A673 (cell line): ENCODE data around the gene SLC8A3. TPM values are rescaled to one million over a fixed set of nuclear protein-coding genes. Genes with fewer than 3 reads are reported as not detected.

Experiments used
- BruUV-seq: library from RNA; stranded (reverse); fragments of 400-500 nt; replicated peaks from 2 replicates; lab custom pipeline; 2021; lab: Mats Ljungman, UMichigan
- CTCF ChIA-PET: fragments of 300-600 bp; sonication (Branson Sonifier 250); formaldehyde crosslinking; loops from one replicate; lab custom pipeline; 2022; ENCODE audit warnings: antibody characterized with exemption; lab: Charles Lee
- POLR2A ChIA-PET: fragments of 300-600 bp; sonication (Branson Sonifier 250); formaldehyde crosslinking; loops from one replicate; lab custom pipeline; 2022; ENCODE audit warnings: antibody characterized with exemption; ENCODE audit not compliant: low non-redundant PET; lab: Charles Lee
- DNase-seq: peaks from one replicate; pipeline ENCODE4 v3.0.0-alpha.2; 2015; ENCODE audit warnings: low spot score
- H3K27ac ChIP-seq: fragments of 200-600 bp; sonication (generic); 2 replicates; pipeline ENCODE4 v1.5.1; 2016; ENCODE audit warnings: mixed run types, low read depth, mild to moderate bottlenecking, mixed read lengths, antibody characterized with exemption, low read length; ENCODE audit not compliant: poor library complexity, severe bottlenecking
- H3K27me3 ChIP-seq: fragments of 200-600 bp; sonication (generic); replicated peaks from 2 replicates; pipeline ENCODE4 v1.6.1; 2017; ENCODE audit warnings: mixed run types, low read depth, mild to moderate bottlenecking, mixed read lengths, antibody characterized with exemption, low read length; ENCODE audit not compliant: insufficient read depth, poor library complexity
- H3K36me3 ChIP-seq: fragments of 200-600 bp; sonication (generic); 2 replicates; pipeline ENCODE4 v1.6.1; 2016; ENCODE audit warnings: mixed run types, mild to moderate bottlenecking, mixed read lengths, antibody characterized with exemption, low read length; ENCODE audit not compliant: insufficient read depth, poor library complexity, severe bottlenecking
- H3K4me1 ChIP-seq: fragments of 200-600 bp; sonication (generic); 2 replicates; pipeline ENCODE4 v1.6.1; 2017; ENCODE audit warnings: mixed run types, mild to moderate bottlenecking, mixed read lengths, antibody characterized with exemption, low read length; ENCODE audit not compliant: insufficient read depth, poor library complexity, severe bottlenecking
- H3K4me3 ChIP-seq: fragments of 200-600 bp; sonication (generic); 2 replicates; pipeline ENCODE4 v1.5.1; 2016; ENCODE audit warnings: low read depth, mixed run types, mild to moderate bottlenecking, mixed read lengths, low read length; ENCODE audit not compliant: poor library complexity, severe bottlenecking
- H3K9me3 ChIP-seq: fragments of 200-600 bp; sonication (generic); 2 replicates; pipeline ENCODE4 v1.6.1; 2016; ENCODE audit warnings: mixed run types, low read depth, mild to moderate bottlenecking, mixed read lengths, antibody characterized with exemption, low read length; ENCODE audit not compliant: poor library complexity, severe bottlenecking
- CTCF ChIP-seq: fragments of 300-800, 200-600 bp; sonication (generic); conservative IDR thresholded peaks from 2 replicates; pipeline ENCODE4 v1.5.1; 2017; ENCODE audit warnings: low read depth, mild to moderate bottlenecking, antibody characterized with exemption, low read length, moderate library complexity, mixed read lengths
- EZH2 ChIP-seq: fragments of 200-600 bp; sonication (generic); IDR thresholded peaks from 2 replicates; pipeline ENCODE4 v1.6.1; 2017; ENCODE audit warnings: borderline replicate concordance, low read depth, mild to moderate bottlenecking, mixed read lengths, antibody characterized with exemption, low read length; ENCODE audit not compliant: poor library complexity, severe bottlenecking
- intact Hi-C: fragments of 100-400 bp; cut with micrococcal nuclease; formaldehyde crosslinking; loops from one replicate; pipeline ENCODE4 v1.10.0; 2022; ENCODE audit not compliant: unreplicated experiment
- total RNA-seq: library from RNA; stranded (reverse); gene quantifications from 2 replicates; pipeline ENCODE4 v1.2.3, GENCODE V29; 2021

SLC8A3 gene
- total RNA-seq, 1 experiment from 2014 or later, result not detected

- DNase-seq, result no peak
- ChIA-PET POLR2A (no interaction called here), CTCF (no interaction called here)
- Histone ChIP-seq H3K27ac (no peak overlapping the region), H3K4me3 (no peak overlapping the region), H3K9me3 (no peaks in the 10 kb centered on the region), H3K4me1 (no peaks in the 10 kb centered on the region), H3K36me3 (no peaks in the 10 kb centered on the region), H3K27me3 (peaks cover 8% of the 10 kb centered on the region)
- BruUV-seq, result no TSS peak
- TF ChIP-seq CTCF (no peak), EZH2 (no peak)
- intact Hi-C loops, result no loop called here
These were observed 138.6 kb downstream of the SLC8A3 start for GRCh38 chr14:70050136-70050535.

DNA sequence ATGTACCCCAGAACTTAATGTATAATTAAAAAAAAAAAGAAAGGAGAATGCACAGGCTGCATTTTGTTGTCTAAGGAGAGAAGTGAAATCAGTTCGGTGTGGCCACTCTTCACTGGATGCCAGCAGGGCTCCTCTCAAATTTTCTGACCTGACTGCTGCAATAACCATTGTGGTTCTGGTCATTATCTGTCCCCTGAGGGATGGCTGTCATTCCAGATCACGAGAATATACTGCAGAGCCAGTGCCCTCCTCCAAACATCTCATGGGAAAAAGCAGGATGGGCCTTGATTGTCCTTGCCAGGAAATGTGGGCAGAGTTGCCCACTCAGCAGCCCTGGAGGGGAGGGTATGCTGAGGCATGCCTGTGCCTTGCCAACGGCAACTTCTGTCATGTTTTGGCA, 139.1 kb downstream of the SLC8A3 start:
- no TSS peak for BruUV-seq
- Histone ChIP-seq H3K27ac (no peak overlapping the region), H3K27me3 (peaks cover 8% of the 10 kb centered on the region), H3K4me3 (no peak overlapping the region), H3K36me3 (no peaks in the 10 kb centered on the region), H3K4me1 (no peaks in the 10 kb centered on the region), H3K9me3 (no peaks in the 10 kb centered on the region)
- TF ChIP-seq CTCF (no peak), EZH2 (no peak)
- POLR2A ChIA-PET, result no interaction called here
- intact Hi-C loops, result no loop called here
- CTCF ChIA-PET, result no interaction called here
- DNase-seq, result no peak

GRCh38 chr14:70048313-70048654, 140.5 kb downstream of the SLC8A3 start:
- no peak for DNase-seq
- H3K4me3 ChIP-seq, result no peak overlapping the region
- peaks cover 21% of the 10 kb centered on the region for H3K27me3 ChIP-seq
- H3K27ac ChIP-seq, result no peak overlapping the region
- POLR2A ChIA-PET, result no interaction called here
- H3K9me3 ChIP-seq, result no peaks in the 10 kb centered on the region
- H3K4me1 ChIP-seq, result no peaks in the 10 kb centered on the region
- intact Hi-C loops, result no loop called here
- TF ChIP-seq CTCF (no peak), EZH2 (no peak)
- CTCF ChIA-PET, result no interaction called here
- no peaks in the 10 kb centered on the region for H3K36me3 ChIP-seq
- BruUV-seq, result no TSS peak
